ENCODE data around the gene IMPDH1. TPM values are rescaled to one million over a fixed set of nuclear protein-coding genes. Genes with fewer than 3 reads are reported as not detected.
A peak's percentile ranks its signal among the peaks of the same experiment; 100 is the strongest.

The IMPDH1 gene
- total and polyA plus RNA-seq, 4 donors: 28.5 to 64.5 (median 38.0) TPM

- WGBS (ENCODE audit: insufficient coverage): no CpG with 5 or more reads among the region's 1 CpG
- no peak for DNase-seq (ENCODE audit: low read depth in 4 of 6, low spot score in 6 of 6)
- Histone ChIP-seq H3K36me3 (ENCODE audit: control insufficient read depth, insufficient read depth, low read length) (peaks cover 3% of the 10 kb centered on the region), H3K27ac (ENCODE audit: low read depth, low read length) (no peak overlapping the region), H3K27me3 (ENCODE audit: control insufficient read depth, insufficient read depth, low read length) (no peaks in the 10 kb centered on the region), H3K4me3 (ENCODE audit: low read depth, low read length) (no peak overlapping the region), H3K4me1 (ENCODE audit: control insufficient read depth, insufficient read depth, low read length) (peaks cover 30% of the 10 kb centered on the region), H3K9me3 (ENCODE audit: control insufficient read depth, insufficient read depth, low read length) (no peaks in the 10 kb centered on the region)
These were observed 42.8 kb upstream of the IMPDH1 start for GRCh38 chr7:128452552-128452951.

- Histone ChIP-seq H3K9me3 (ENCODE audit: control insufficient read depth, insufficient read depth, low read length) (no peaks in the 10 kb centered on the region), H3K27me3 (ENCODE audit: control insufficient read depth, insufficient read depth, low read length) (no peaks in the 10 kb centered on the region), H3K36me3 (ENCODE audit: control insufficient read depth, insufficient read depth, low read length) (no peaks in the 10 kb centered on the region), H3K4me3 (ENCODE audit: low read depth, low read length) (no peak overlapping the region), H3K27ac (ENCODE audit: low read depth, low read length) (no peak overlapping the region), H3K4me1 (ENCODE audit: control insufficient read depth, insufficient read depth, low read length) (peaks cover 27% of the 10 kb centered on the region)
- no CpG with 5 or more reads among the region's 5 CpGs for WGBS (ENCODE audit: insufficient coverage)
- DNase-seq (ENCODE audit: low read depth in 4 of 6, low spot score in 6 of 6): no peak
These were observed 41.1 kb upstream of the IMPDH1 start for GRCh38 chr7:128450913-128451312.

GRCh38 chr7:128450409-128450808, 40.6 kb upstream of the IMPDH1 start:
- H3K27me3 ChIP-seq (ENCODE audit: control insufficient read depth, insufficient read depth, low read length): no peaks in the 10 kb centered on the region
- no peak overlapping the region for H3K27ac ChIP-seq (ENCODE audit: low read depth, low read length)
- H3K4me3 ChIP-seq (ENCODE audit: low read depth, low read length): no peak overlapping the region
- no peaks in the 10 kb centered on the region for H3K9me3 ChIP-seq (ENCODE audit: control insufficient read depth, insufficient read depth, low read length)
- no peak for DNase-seq (ENCODE audit: low read depth in 4 of 6, low spot score in 6 of 6)
- H3K36me3 ChIP-seq (ENCODE audit: control insufficient read depth, insufficient read depth, low read length): no peaks in the 10 kb centered on the region
- WGBS (ENCODE audit: insufficient coverage): 50% methylated on average over 1 of the region's 4 CpGs
- H3K4me1 ChIP-seq (ENCODE audit: control insufficient read depth, insufficient read depth, low read length): peaks cover 28% of the 10 kb centered on the region

GRCh38 chr7:128448751-128449302, 39.0 kb upstream of the IMPDH1 start:
- no peak overlapping the region for H3K4me3 ChIP-seq (ENCODE audit: low read depth, low read length)
- H3K9me3 ChIP-seq (ENCODE audit: control insufficient read depth, insufficient read depth, low read length): no peaks in the 10 kb centered on the region
- peaks cover 13% of the 10 kb centered on the region for H3K4me1 ChIP-seq (ENCODE audit: control insufficient read depth, insufficient read depth, low read length)
- 100% methylated on average over 2 of the region's 6 CpGs for WGBS (ENCODE audit: insufficient coverage)
- H3K27me3 ChIP-seq (ENCODE audit: control insufficient read depth, insufficient read depth, low read length): no peaks in the 10 kb centered on the region
- no peak overlapping the region for H3K27ac ChIP-seq (ENCODE audit: low read depth, low read length)
- DNase-seq (ENCODE audit: low read depth in 4 of 6, low spot score in 6 of 6): no peak
- no peaks in the 10 kb centered on the region for H3K36me3 ChIP-seq (ENCODE audit: control insufficient read depth, insufficient read depth, low read length)

GRCh38 chr7:128447941-128448564, 38.3 kb upstream of the IMPDH1 start:
- H3K27ac ChIP-seq (ENCODE audit: low read depth, low read length): no peak overlapping the region
- no CpG with 5 or more reads among the region's 4 CpGs for WGBS (ENCODE audit: insufficient coverage)
- no peaks in the 10 kb centered on the region for H3K9me3 ChIP-seq (ENCODE audit: control insufficient read depth, insufficient read depth, low read length)
- DNase-seq (ENCODE audit: low read depth in 4 of 6, low spot score in 6 of 6): no peak
- H3K4me3 ChIP-seq (ENCODE audit: low read depth, low read length): no peak overlapping the region
- no peaks in the 10 kb centered on the region for H3K36me3 ChIP-seq (ENCODE audit: control insufficient read depth, insufficient read depth, low read length)
- H3K27me3 ChIP-seq (ENCODE audit: control insufficient read depth, insufficient read depth, low read length): no peaks in the 10 kb centered on the region
- peaks cover 13% of the 10 kb centered on the region for H3K4me1 ChIP-seq (ENCODE audit: control insufficient read depth, insufficient read depth, low read length)

GRCh38 chr7:128446306-128446705, 36.5 kb upstream of the IMPDH1 start:
- 38% methylated on average over 4 of the region's 5 CpGs for WGBS (ENCODE audit: insufficient coverage)
- H3K27me3 ChIP-seq (ENCODE audit: control insufficient read depth, insufficient read depth, low read length): no peaks in the 10 kb centered on the region
- H3K36me3 ChIP-seq (ENCODE audit: control insufficient read depth, insufficient read depth, low read length): no peaks in the 10 kb centered on the region
- peaks cover 13% of the 10 kb centered on the region for H3K4me1 ChIP-seq (ENCODE audit: control insufficient read depth, insufficient read depth, low read length)
- DNase-seq (ENCODE audit: low read depth in 4 of 6, low spot score in 6 of 6): peak in 4 of 6 donors; percentile 29 to 86 (median 59)
- no peak overlapping the region for H3K27ac ChIP-seq (ENCODE audit: low read depth, low read length)
- no peaks in the 10 kb centered on the region for H3K9me3 ChIP-seq (ENCODE audit: control insufficient read depth, insufficient read depth, low read length)
- no peak overlapping the region for H3K4me3 ChIP-seq (ENCODE audit: low read depth, low read length)

- no peaks in the 10 kb centered on the region for H3K36me3 ChIP-seq (ENCODE audit: control insufficient read depth, insufficient read depth, low read length)
- no peak for DNase-seq (ENCODE audit: low read depth in 4 of 6, low spot score in 6 of 6)
- no peak overlapping the region for H3K27ac ChIP-seq (ENCODE audit: low read depth, low read length)
- WGBS (ENCODE audit: insufficient coverage): 87% methylated on average over 4 of the region's 7 CpGs
- no peak overlapping the region for H3K4me3 ChIP-seq (ENCODE audit: low read depth, low read length)
- H3K4me1 ChIP-seq (ENCODE audit: control insufficient read depth, insufficient read depth, low read length): peaks cover 9% of the 10 kb centered on the region
- no peaks in the 10 kb centered on the region for H3K9me3 ChIP-seq (ENCODE audit: control insufficient read depth, insufficient read depth, low read length)
- no peaks in the 10 kb centered on the region for H3K27me3 ChIP-seq (ENCODE audit: control insufficient read depth, insufficient read depth, low read length)
These were observed 34.2 kb upstream of the IMPDH1 start for GRCh38 chr7:128443831-128444600.

- no peak overlapping the region for H3K4me3 ChIP-seq (ENCODE audit: low read depth, low read length)
- no peaks in the 10 kb centered on the region for H3K9me3 ChIP-seq (ENCODE audit: control insufficient read depth, insufficient read depth, low read length)
- peaks cover 9% of the 10 kb centered on the region for H3K4me1 ChIP-seq (ENCODE audit: control insufficient read depth, insufficient read depth, low read length)
- H3K36me3 ChIP-seq (ENCODE audit: control insufficient read depth, insufficient read depth, low read length): no peaks in the 10 kb centered on the region
- no CpG with 5 or more reads among the region's 3 CpGs for WGBS (ENCODE audit: insufficient coverage)
- DNase-seq (ENCODE audit: low read depth in 4 of 6, low spot score in 6 of 6): no peak
- no peak overlapping the region for H3K27ac ChIP-seq (ENCODE audit: low read depth, low read length)
- H3K27me3 ChIP-seq (ENCODE audit: control insufficient read depth, insufficient read depth, low read length): no peaks in the 10 kb centered on the region
These were observed 32.6 kb upstream of the IMPDH1 start for GRCh38 chr7:128442356-128442755.

GRCh38 chr7:128437426-128438332, 27.9 kb upstream of the IMPDH1 start:
- H3K4me1 ChIP-seq (ENCODE audit: control insufficient read depth, insufficient read depth, low read length): no peaks in the 10 kb centered on the region
- H3K27me3 ChIP-seq (ENCODE audit: control insufficient read depth, insufficient read depth, low read length): no peaks in the 10 kb centered on the region
- 89% methylated on average over 3 of the region's 8 CpGs for WGBS (ENCODE audit: insufficient coverage)
- no peak overlapping the region for H3K27ac ChIP-seq (ENCODE audit: low read depth, low read length)
- no peaks in the 10 kb centered on the region for H3K9me3 ChIP-seq (ENCODE audit: control insufficient read depth, insufficient read depth, low read length)
- no peaks in the 10 kb centered on the region for H3K36me3 ChIP-seq (ENCODE audit: control insufficient read depth, insufficient read depth, low read length)
- no peak overlapping the region for H3K4me3 ChIP-seq (ENCODE audit: low read depth, low read length)
- no peak for DNase-seq (ENCODE audit: low read depth in 4 of 6, low spot score in 6 of 6)

Measured in spinal cord (tissue), 10 donors.